Hypothalamus (tissue), 51 donors: Measurements from ENCODE around the gene NME4.
"Not testable (repeated sequence)": the region's sequence is repeated elsewhere in the genome, so short reads cannot be mapped to it uniquely, and the experiment has no call there.

Experiments used
- DNase-seq, 51 donors: peaks; one replicate each; lab custom pipeline; 2025; lab: John Stamatoyannopoulos, UW

The NME4 gene

GRCh38 chr16:392450-393030 is 4.5 kb upstream of the NME4 start:
- DNase-seq = no peak

- DNase-seq = no peak
Measured at GRCh38 chr16:396199-396598, 800 bp upstream of the NME4 start.

GRCh38 chr16:396605-397004 is 394 bp upstream of the NME4 start:
- peak in 24 of 51 donors; percentile 13 to 52 (median 36) for DNase-seq

- peak in 39 of 51 donors; percentile 11 to 76 (median 46) for DNase-seq
Measured at GRCh38 chr16:397736-398332, 835 bp downstream of the NME4 start.

- DNase-seq = no peak
Measured at GRCh38 chr16:398561-399339, 1.8 kb downstream of the NME4 start.

GRCh38 chr16:399340-400019 is 2.5 kb downstream of the NME4 start:
- DNase-seq = no peak

- no peak for DNase-seq
Measured at GRCh38 chr16:400061-400591, 3.1 kb downstream of the NME4 start.

GRCh38 chr16:401468-402348 is 4.7 kb downstream of the NME4 start, which contains the start of gene DECR2:
Gene DECR2, plus strand, starts transcription at chr16:401885. Its CDS starts 79 bp downstream, at chr16:401964.
- DNase-seq = peak; percentile 41 to 98 (median 92)

- no peak for DNase-seq
Measured at GRCh38 chr16:404971-405486, 8.0 kb downstream of the NME4 start.

- DNase-seq = no peak
Measured at GRCh38 chr16:405548-406506, 8.8 kb downstream of the NME4 start.

- DNase-seq = no peak
Measured at GRCh38 chr16:407253-407652, 10.3 kb downstream of the NME4 start.

GRCh38 chr16:410516-411178 is 13.6 kb downstream of the NME4 start:
- no peak for DNase-seq

- no peak for DNase-seq
Measured at GRCh38 chr16:411576-412265, 14.7 kb downstream of the NME4 start.

- DNase-seq = no peak
Measured at GRCh38 chr16:414395-415169, 17.6 kb downstream of the NME4 start.

GRCh38 chr16:415170-415498 is 18.1 kb downstream of the NME4 start:
- not testable (repeated sequence) for DNase-seq

GRCh38 chr16:422179-422578 is 25.2 kb downstream of the NME4 start:
- DNase-seq = not testable (repeated sequence)
